Osteocyte (in vitro differentiated cells): ENCODE data around the gene IL1RAPL2. TPM values are rescaled to one million over a fixed set of nuclear protein-coding genes. Genes with fewer than 3 reads are reported as not detected.
"Not testable (repeated sequence)": the region's sequence is repeated elsewhere in the genome, so short reads cannot be mapped to it uniquely, and the experiment has no call there.

Experiments used
- DNase-seq: peaks from one replicate; pipeline ENCODE4 v3.0.0; 2021; ENCODE audit warnings: mixed read lengths; ENCODE audit not compliant: unreplicated experiment; ENCODE audit errors: extremely low spot score
- H3K27ac Mint-ChIP-seq: one replicate; pipeline ENCODE4 v1.8.0; 2021; ENCODE audit warnings: mild to moderate bottlenecking, mixed read lengths; ENCODE audit not compliant: unreplicated experiment
- H3K27me3 Mint-ChIP-seq: one replicate; pipeline ENCODE4 v1.8.0; 2021; ENCODE audit warnings: mixed read lengths; ENCODE audit not compliant: unreplicated experiment
- H3K36me3 Mint-ChIP-seq: one replicate; pipeline ENCODE4 v1.8.0; 2021; ENCODE audit warnings: mixed read lengths; ENCODE audit not compliant: unreplicated experiment
- H3K4me1 Mint-ChIP-seq: one replicate; pipeline ENCODE4 v1.8.0; 2021; ENCODE audit warnings: mixed read lengths; ENCODE audit not compliant: unreplicated experiment
- H3K4me3 Mint-ChIP-seq: one replicate; pipeline ENCODE4 v1.8.0; 2021; ENCODE audit warnings: mild to moderate bottlenecking, moderate library complexity, mixed read lengths; ENCODE audit not compliant: unreplicated experiment
- H3K9me3 Mint-ChIP-seq: one replicate; pipeline ENCODE4 v1.8.0; 2021; ENCODE audit warnings: mixed read lengths; ENCODE audit not compliant: unreplicated experiment
- total RNA-seq: library from RNA; stranded (reverse); gene quantifications from 2 replicates; pipeline ENCODE4 v1.2.1, GENCODE V29; 2021
- TF ChIP-seq, protein P1 (sequence below): fragments of 200-600 bp; sonication (generic); IDR thresholded peaks from 2 replicates; pipeline ENCODE4 v1.5.0; 2021; ENCODE audit warnings: antibody characterized with exemption, mild to moderate bottlenecking, moderate library complexity

Gene IL1RAPL2
- total RNA-seq, 1 donor from 2014 or later: not detected

DNA sequence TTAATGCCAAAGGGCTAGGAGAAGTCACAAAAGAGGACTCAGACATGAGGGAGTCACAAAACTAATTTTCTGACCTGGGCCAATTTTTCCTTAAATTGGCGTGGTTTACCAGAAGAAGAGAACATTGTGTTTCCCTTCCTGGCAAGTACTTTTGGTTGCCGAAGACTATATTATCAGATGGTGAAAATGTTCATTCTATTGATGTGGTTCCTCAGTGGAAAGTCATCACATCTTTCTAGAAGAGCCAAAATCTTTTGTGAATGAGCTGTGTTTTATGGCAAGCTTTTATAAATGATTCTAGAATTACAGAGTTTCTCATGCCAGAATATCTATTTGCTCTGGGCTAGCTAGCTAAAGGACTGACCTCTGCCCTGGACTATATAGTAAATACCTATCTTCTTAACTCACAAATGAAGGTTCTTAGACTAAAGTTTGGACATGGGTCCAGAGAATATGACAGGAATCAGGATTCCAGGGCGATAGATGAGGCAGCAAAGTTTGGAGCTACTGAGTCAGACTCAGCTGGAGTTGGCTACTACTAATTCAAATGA lies 288.9 kb downstream of the IL1RAPL2 start:
- Mint-ChIP-seq H3K27ac (no peak overlapping the region), H3K9me3 (peaks cover 4% of the 10 kb centered on the region), H3K36me3 (no peaks in the 10 kb centered on the region), H3K4me3 (no peak overlapping the region), H3K4me1 (peaks cover 13% of the 10 kb centered on the region), H3K27me3 (no peaks in the 10 kb centered on the region)
- DNase-seq: no peak
- TF ChIP-seq, protein P1, sequence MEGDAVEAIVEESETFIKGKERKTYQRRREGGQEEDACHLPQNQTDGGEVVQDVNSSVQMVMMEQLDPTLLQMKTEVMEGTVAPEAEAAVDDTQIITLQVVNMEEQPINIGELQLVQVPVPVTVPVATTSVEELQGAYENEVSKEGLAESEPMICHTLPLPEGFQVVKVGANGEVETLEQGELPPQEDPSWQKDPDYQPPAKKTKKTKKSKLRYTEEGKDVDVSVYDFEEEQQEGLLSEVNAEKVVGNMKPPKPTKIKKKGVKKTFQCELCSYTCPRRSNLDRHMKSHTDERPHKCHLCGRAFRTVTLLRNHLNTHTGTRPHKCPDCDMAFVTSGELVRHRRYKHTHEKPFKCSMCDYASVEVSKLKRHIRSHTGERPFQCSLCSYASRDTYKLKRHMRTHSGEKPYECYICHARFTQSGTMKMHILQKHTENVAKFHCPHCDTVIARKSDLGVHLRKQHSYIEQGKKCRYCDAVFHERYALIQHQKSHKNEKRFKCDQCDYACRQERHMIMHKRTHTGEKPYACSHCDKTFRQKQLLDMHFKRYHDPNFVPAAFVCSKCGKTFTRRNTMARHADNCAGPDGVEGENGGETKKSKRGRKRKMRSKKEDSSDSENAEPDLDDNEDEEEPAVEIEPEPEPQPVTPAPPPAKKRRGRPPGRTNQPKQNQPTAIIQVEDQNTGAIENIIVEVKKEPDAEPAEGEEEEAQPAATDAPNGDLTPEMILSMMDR: no peak

DNA sequence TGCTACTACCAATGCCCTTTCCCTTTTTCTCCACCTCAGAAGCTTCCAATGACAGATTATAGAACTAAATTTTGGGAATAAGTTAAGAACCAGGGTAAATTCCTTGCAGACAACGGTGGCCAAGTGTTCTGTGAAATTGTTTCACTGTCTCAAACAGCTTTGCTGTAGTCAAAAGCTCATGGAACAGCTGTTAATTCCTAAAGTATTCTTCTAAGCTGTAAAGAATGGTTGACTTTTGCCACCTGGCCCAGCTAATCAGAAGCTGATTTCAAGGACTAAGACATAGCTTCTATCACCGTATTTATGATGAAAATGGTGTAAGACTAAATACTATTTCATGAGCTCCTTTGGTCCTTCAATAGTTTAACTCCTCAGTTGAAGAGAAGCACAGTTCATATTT lies 297.5 kb downstream of the IL1RAPL2 start:
- Mint-ChIP-seq H3K27me3 (no peaks in the 10 kb centered on the region), H3K4me3 (no peak overlapping the region), H3K4me1 (peaks cover 18% of the 10 kb centered on the region), H3K36me3 (no peaks in the 10 kb centered on the region), H3K9me3 (peaks cover 8% of the 10 kb centered on the region), H3K27ac (peak overlapping the region; percentile 68)
- TF ChIP-seq, protein P1: no peak
- DNase-seq: no peak

DNA sequence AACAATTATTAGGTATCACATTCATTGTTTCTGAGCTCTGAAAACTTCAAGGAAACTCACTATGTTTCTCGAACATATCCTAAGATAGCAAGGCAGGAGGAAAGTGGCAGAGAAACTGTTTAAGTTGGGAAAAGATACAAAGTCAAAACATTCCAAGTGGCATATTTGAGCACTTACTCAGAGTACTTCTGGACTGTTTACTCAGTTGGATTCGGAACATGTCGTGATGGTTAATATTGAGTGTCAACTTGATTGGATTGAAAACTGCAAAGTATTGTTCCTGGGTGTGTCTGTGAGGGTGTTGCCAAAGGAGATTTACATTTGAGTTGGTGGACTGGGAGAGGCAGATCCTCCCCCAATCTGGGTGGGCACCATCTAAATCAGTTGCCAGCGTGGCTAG lies 298.3 kb downstream of the IL1RAPL2 start:
- no peaks in the 10 kb centered on the region for H3K36me3 Mint-ChIP-seq
- H3K4me3 Mint-ChIP-seq: peak overlapping the region; percentile 4
- DNase-seq: no peak
- H3K27ac Mint-ChIP-seq: peak overlapping the region; percentile 68
- H3K9me3 Mint-ChIP-seq: peaks cover 8% of the 10 kb centered on the region
- peaks cover 18% of the 10 kb centered on the region for H3K4me1 Mint-ChIP-seq
- no peaks in the 10 kb centered on the region for H3K27me3 Mint-ChIP-seq
- TF ChIP-seq, protein P1: no peak

DNA sequence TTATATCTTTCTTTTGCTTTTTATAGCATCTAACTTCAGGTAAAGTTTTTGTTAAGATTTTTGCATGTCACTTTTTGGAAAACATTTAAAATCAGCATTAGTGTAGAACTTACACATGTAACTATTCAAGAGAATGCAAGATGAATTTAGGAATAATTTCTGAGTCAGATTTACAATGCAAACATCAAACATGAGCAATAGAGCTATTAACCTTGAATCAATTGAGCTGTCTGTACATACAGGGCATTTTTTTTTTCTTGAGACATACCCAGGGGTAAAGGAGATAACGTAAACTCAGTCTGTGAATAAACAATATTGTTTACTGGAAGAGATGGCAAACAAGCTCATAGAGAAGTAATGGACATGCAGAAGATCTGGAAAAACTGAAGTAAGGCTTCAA lies 311.5 kb downstream of the IL1RAPL2 start:
- Mint-ChIP-seq H3K4me1 (no peaks in the 10 kb centered on the region), H3K9me3 (peaks cover 3% of the 10 kb centered on the region), H3K4me3 (no peak overlapping the region), H3K27ac (no peak overlapping the region), H3K27me3 (peaks cover 6% of the 10 kb centered on the region), H3K36me3 (no peaks in the 10 kb centered on the region)
- DNase-seq: no peak
- TF ChIP-seq, protein P1: no peak

DNA sequence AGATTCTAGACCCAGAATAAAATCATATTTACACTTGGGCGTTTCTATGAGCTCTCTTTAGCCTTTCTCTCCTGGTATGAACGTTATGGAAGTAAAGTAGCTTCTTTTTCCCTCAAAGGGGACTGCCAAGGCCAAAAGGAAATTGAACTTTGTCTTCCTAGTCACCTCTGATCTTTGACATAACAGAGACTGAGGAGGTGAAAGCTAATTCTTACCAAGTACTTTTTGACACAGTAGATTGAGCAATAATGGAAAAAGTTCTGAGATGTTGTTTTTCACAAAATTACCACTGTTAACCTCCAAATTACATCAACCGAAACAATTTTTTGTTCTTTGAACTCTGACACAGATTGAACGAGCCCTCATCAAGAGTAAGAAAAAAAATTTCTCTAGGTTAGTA lies 336.1 kb downstream of the IL1RAPL2 start:
- TF ChIP-seq, protein P1: no peak
- Mint-ChIP-seq H3K27ac (no peak overlapping the region), H3K4me1 (no peaks in the 10 kb centered on the region), H3K9me3 (no peaks in the 10 kb centered on the region), H3K36me3 (no peaks in the 10 kb centered on the region), H3K4me3 (no peak overlapping the region), H3K27me3 (no peaks in the 10 kb centered on the region)
- no peak for DNase-seq

DNA sequence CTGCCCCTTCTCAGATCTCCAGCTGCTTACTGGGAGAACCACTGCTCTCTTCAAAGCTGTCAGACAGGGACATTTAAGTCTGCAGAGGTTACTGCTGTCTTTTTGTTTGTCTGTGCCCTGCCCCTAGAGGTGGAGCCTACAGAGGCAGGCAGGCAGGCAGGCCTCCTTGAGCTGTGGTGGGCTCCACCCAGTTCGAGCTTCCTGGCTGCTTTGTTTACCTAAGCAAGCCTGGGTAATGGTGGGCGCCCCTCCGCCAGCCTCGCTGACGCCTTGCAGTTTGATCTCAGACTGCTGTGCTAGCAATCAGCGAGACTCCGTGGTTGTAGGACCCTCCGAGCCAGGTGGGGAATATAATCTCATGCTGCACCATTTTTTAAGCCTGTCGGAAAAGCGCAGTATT lies 343.7 kb downstream of the IL1RAPL2 start:
- not testable (repeated sequence) for H3K9me3 Mint-ChIP-seq, H3K27me3 Mint-ChIP-seq, DNase-seq, H3K4me1 Mint-ChIP-seq, H3K36me3 Mint-ChIP-seq, H3K27ac Mint-ChIP-seq
- peak overlapping the region; percentile 50 for H3K4me3 Mint-ChIP-seq
